Parathyroid adenoma (tissue), 2 donors: ENCODE data around the gene SGCG.
"Not testable (repeated sequence)": the region's sequence is repeated elsewhere in the genome, so short reads cannot be mapped to it uniquely, and the experiment has no call there.

Experiments
- H2AFZ ChIP-seq: fragments of 300-600 bp; sonication (generic); one replicate; pipeline ENCODE4 v1.7.0; 2017; ENCODE audit warnings: antibody characterized with exemption, mild to moderate bottlenecking
- H3K27ac ChIP-seq: fragments of 300-600 bp; sonication (generic); one replicate; pipeline ENCODE4 v1.7.0; 2017
- H3K27me3 ChIP-seq: fragments of 300-600 bp; sonication (generic); one replicate; pipeline ENCODE4 v1.7.0; 2017; ENCODE audit warnings: low read length; ENCODE audit not compliant: control insufficient read depth, insufficient read depth
- H3K36me3 ChIP-seq: fragments of 300-600 bp; sonication (generic); one replicate; pipeline ENCODE4 v1.7.0; 2017; ENCODE audit warnings: low read length; ENCODE audit not compliant: control insufficient read depth, insufficient read depth
- H3K4me1 ChIP-seq: fragments of 300-600 bp; sonication (generic); one replicate; pipeline ENCODE4 v1.7.0; 2017; ENCODE audit warnings: control low read depth
- H3K4me2 ChIP-seq: fragments of 300-600 bp; sonication (generic); one replicate; pipeline ENCODE4 v1.7.0; 2017; ENCODE audit warnings: low read length
- H3K4me3 ChIP-seq: fragments of 300-600 bp; sonication (generic); one replicate; pipeline ENCODE4 v1.7.0; 2017; ENCODE audit warnings: low read depth, low read length
- H3K79me2 ChIP-seq: fragments of 300-600 bp; sonication (generic); one replicate; pipeline ENCODE4 v1.7.0; 2017; ENCODE audit warnings: control low read depth
- H3K9ac ChIP-seq: fragments of 300-600 bp; sonication (generic); one replicate; pipeline ENCODE4 v1.7.0; 2017; ENCODE audit warnings: mild to moderate bottlenecking
- H3K9me3 ChIP-seq: fragments of 300-600 bp; sonication (generic); one replicate; pipeline ENCODE4 v1.7.0; 2017; ENCODE audit warnings: low read length; ENCODE audit not compliant: control insufficient read depth
- CTCF ChIP-seq: fragments of 300-600 bp; sonication (generic); IDR thresholded peaks from one replicate; pipeline ENCODE4 v1.7.0; 2017; ENCODE audit warnings: antibody characterized with exemption, mild to moderate bottlenecking
- donor health status: primary hyperparathyroidism.

The SGCG gene

DNA sequence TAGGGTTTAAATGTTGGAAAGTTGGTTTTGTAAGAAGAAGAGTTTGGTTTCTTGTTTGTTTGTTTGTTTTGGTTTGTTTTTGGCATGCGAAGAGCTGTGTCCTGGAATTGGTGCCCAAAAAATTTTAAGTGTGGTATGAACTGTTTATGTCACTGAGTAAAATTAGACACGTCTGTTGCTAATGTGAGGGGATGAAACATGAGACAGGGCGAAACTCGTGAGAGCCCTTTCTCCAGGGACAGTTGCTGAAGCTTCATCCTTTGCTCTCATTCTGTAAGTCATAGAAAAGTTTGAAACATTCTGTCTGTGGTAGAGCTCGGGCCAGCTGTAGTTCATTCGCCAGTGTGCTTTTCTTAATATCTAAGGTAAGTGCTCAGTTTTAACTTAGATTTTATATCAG, at the start of gene SGCG:
Gene SGCG (plus strand): TSS at position 269 of the 400 bp plus-strand sequence. CDS start 22,716 bp downstream, outside the sequence.
- Histone ChIP-seq H3K9ac (no peak within 1 kb of the TSS), H3K4me1 (peaks cover 5% of the 10 kb centered on the region), H3K4me2 (no peak within 1 kb of the TSS), H3K36me3 (no peaks in the 10 kb centered on the region), H3K27ac (no peak within 1 kb of the TSS), H3K9me3 (no peaks in the 10 kb centered on the region), H3K4me3 (no peak within 1 kb of the TSS), H3K79me2 (no peaks in the 10 kb centered on the region), H3K27me3 (no peaks in the 10 kb centered on the region), H2AFZ (peak within 1 kb of the TSS; percentile 33)
- no peak for TF ChIP-seq CTCF

- no peak overlapping the region for H3K4me2 ChIP-seq
- H3K9ac ChIP-seq, result no peak overlapping the region
- no peaks in the 10 kb centered on the region for H3K27me3 ChIP-seq
- no peak overlapping the region for H2AFZ ChIP-seq
- H3K9me3 ChIP-seq, result no peaks in the 10 kb centered on the region
- no peak overlapping the region for H3K27ac ChIP-seq
- no peaks in the 10 kb centered on the region for H3K4me1 ChIP-seq
- no peak for TF ChIP-seq CTCF
- H3K79me2 ChIP-seq, result no peaks in the 10 kb centered on the region
- no peaks in the 10 kb centered on the region for H3K36me3 ChIP-seq
- H3K4me3 ChIP-seq, result no peak overlapping the region
Measured at GRCh38 chr13:23134542-23134941, 46.2 kb upstream of the SGCG start.

DNA sequence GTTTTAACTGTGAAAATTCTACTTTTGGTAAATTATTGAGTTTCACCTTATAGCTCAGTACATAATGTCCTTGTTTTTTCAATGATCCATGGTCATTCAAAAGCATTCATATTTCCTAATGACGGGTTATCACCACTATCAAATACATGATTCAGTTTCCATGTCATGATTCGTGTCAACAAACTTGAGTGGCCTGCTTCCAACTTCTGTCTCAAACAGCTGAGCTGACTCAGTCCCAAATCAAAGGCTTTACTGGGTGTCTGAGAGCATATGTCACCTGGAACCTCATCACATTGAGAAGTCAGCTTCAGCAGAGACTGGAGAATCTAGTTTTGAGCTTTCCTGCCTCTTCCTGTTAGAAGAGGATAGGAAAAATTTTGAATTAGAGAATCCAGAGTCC, 40.3 kb upstream of the SGCG start:
- H2AFZ ChIP-seq, result no peak overlapping the region
- H3K27ac ChIP-seq, result no peak overlapping the region
- H3K36me3 ChIP-seq, result no peaks in the 10 kb centered on the region
- no peaks in the 10 kb centered on the region for H3K79me2 ChIP-seq
- no peak overlapping the region for H3K4me2 ChIP-seq
- H3K9me3 ChIP-seq, result no peaks in the 10 kb centered on the region
- H3K27me3 ChIP-seq, result no peaks in the 10 kb centered on the region
- no peaks in the 10 kb centered on the region for H3K4me1 ChIP-seq
- TF ChIP-seq CTCF, result no peak
- no peak overlapping the region for H3K9ac ChIP-seq
- H3K4me3 ChIP-seq, result no peak overlapping the region

DNA sequence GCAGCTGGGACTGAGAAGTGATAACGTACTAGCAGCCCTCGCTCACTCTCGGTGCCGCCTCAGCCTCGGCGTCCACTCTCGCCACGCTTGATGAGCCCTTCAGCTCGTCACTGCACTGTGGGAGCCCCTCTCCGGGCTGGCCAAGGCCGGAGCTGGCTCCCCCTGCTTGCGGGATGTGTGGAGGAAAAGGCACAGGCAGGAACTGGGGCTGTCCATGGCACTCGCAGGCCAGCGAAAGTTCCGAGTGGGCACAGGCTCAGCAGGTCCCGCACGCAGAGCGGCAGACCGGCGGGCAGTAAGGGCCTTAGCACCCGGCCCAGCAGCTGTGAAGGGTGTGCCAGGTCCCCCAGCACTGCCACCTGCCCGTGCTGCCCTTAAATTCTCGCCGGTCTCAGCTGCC, 38.8 kb upstream of the SGCG start:
- Histone ChIP-seq H3K9ac (no peak overlapping the region), H2AFZ (no peak overlapping the region), H3K4me1 (no peaks in the 10 kb centered on the region), H3K27ac (no peak overlapping the region), H3K9me3 (no peaks in the 10 kb centered on the region), H3K36me3 (no peaks in the 10 kb centered on the region), H3K4me2 (no peak overlapping the region), H3K4me3 (no peak overlapping the region), H3K79me2 (no peaks in the 10 kb centered on the region), H3K27me3 (no peaks in the 10 kb centered on the region)
- TF ChIP-seq CTCF, result no peak

- H3K9ac ChIP-seq, H3K27me3 ChIP-seq, H2AFZ ChIP-seq, H3K36me3 ChIP-seq, H3K9me3 ChIP-seq, H3K4me2 ChIP-seq, H3K4me3 ChIP-seq, H3K27ac ChIP-seq, H3K4me1 ChIP-seq, H3K79me2 ChIP-seq: not testable (repeated sequence)
Measured at GRCh38 chr13:23142607-23143006, 38.2 kb upstream of the SGCG start.
